LNCaP clone FGC (cell line): ENCODE results near the gene PRMT9.

Experiments
- DNase-seq: peaks from one replicate; pipeline ENCODE4 v3.0.0-alpha.2; 2011; ENCODE audit warnings: low read depth
- H3K4me3 ChIP-seq: 2 replicates; pipeline ENCODE4 v1.5.1; 2011; ENCODE audit warnings: mild to moderate bottlenecking, low read depth, low read length, control low read depth
- TF ChIP-seq, protein P1 (sequence below): IDR thresholded peaks from 2 replicates; pipeline ENCODE4 v1.5.1; 2012; ENCODE audit warnings: mild to moderate bottlenecking; ENCODE audit not compliant: control insufficient read depth, insufficient read depth; ENCODE audit errors: extremely low read depth

The PRMT9 gene

GRCh38 chr4:147724468-147725201 is 40.7 kb upstream of the PRMT9 start:
- no peak for DNase-seq
- TF ChIP-seq, protein P1, sequence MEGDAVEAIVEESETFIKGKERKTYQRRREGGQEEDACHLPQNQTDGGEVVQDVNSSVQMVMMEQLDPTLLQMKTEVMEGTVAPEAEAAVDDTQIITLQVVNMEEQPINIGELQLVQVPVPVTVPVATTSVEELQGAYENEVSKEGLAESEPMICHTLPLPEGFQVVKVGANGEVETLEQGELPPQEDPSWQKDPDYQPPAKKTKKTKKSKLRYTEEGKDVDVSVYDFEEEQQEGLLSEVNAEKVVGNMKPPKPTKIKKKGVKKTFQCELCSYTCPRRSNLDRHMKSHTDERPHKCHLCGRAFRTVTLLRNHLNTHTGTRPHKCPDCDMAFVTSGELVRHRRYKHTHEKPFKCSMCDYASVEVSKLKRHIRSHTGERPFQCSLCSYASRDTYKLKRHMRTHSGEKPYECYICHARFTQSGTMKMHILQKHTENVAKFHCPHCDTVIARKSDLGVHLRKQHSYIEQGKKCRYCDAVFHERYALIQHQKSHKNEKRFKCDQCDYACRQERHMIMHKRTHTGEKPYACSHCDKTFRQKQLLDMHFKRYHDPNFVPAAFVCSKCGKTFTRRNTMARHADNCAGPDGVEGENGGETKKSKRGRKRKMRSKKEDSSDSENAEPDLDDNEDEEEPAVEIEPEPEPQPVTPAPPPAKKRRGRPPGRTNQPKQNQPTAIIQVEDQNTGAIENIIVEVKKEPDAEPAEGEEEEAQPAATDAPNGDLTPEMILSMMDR, result no peak
- H3K4me3 ChIP-seq, result no peak overlapping the region

DNA sequence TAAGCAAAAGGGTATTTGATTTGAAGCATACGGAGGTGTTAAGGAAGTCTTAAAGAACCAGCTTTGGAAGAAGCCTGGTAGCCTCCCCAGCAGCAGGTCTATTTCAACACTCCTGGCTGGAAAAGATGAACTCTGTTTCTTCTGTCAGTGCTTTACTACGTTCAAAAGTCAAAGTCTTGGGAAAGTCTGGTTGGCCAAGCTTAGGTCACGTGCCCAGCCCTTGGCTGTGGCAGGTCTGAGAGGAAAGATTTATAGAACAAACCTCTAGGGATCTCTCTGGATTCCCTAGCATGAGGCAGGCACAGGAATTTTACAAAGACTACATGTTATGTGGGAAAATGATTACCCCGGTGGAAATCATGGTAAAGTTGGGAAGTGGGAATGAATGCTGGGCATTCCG is 39.4 kb upstream of the PRMT9 start:
- TF ChIP-seq, protein P1, result no peak
- no peak overlapping the region for H3K4me3 ChIP-seq
- DNase-seq, result no peak

GRCh38 chr4:147717878-147718277 is 33.9 kb upstream of the PRMT9 start:
- TF ChIP-seq, protein P1, result no peak
- DNase-seq, result no peak

GRCh38 chr4:147714575-147715401 is 30.8 kb upstream of the PRMT9 start:
- DNase-seq, result no peak
- no peak overlapping the region for H3K4me3 ChIP-seq
- TF ChIP-seq, protein P1, result no peak

More at GRCh38 chr4:147717878-147718277, 33.9 kb upstream of the PRMT9 start:
- H3K4me3 ChIP-seq, result no peak overlapping the region

DNA sequence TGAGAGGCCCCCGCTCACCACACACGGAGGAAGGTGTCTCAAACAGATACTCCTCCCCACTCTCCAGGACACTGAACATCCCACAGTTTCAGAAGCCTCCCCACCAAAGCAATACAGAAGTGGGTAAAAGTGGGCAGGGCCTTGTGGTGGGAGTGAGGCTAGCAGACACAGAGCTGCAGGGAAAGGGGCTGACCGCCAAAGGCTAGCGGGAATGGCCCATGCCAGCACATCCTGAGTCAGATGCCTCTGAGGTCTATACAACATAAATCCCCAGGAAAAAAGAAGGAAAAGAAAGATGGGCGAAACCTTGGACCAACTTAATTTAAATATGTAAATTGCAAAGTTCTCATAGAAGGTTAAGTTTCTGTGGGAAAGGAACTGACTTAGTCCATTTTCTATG is 26.0 kb upstream of the PRMT9 start:
- no peak overlapping the region for H3K4me3 ChIP-seq
- TF ChIP-seq, protein P1, result no peak
- no peak for DNase-seq

GRCh38 chr4:147707892-147708672 is 24.1 kb upstream of the PRMT9 start:
- TF ChIP-seq, protein P1, result peak; percentile 80
- no peak overlapping the region for H3K4me3 ChIP-seq
- no peak for DNase-seq
